ENCODE data around the gene TBL1X.

The TBL1X gene

GRCh38 chrX:9542106-9542760, 77.4 kb downstream of the TBL1X start:
- Histone ChIP-seq H3K27ac (no peak overlapping the region), H2AFZ (no peak overlapping the region), H3K36me3 (ENCODE audit: control insufficient read depth, insufficient read depth, low read length) (no peaks in the 10 kb centered on the region), H3K9ac (no peak overlapping the region), H3K79me2 (peaks cover under 1% of the 10 kb centered on the region), H3K4me1 (no peaks in the 10 kb centered on the region), H3K27me3 (ENCODE audit: control insufficient read depth, insufficient read depth, low read length) (no peaks in the 10 kb centered on the region), H3K9me3 (ENCODE audit: control insufficient read depth, low read length) (no peaks in the 10 kb centered on the region), H3K4me3 (ENCODE audit: low read depth, low read length) (no peak overlapping the region), H3K4me2 (ENCODE audit: low read length) (no peak overlapping the region)
- TF ChIP-seq CTCF (IDR thresholded peaks at IDR 0.05), result no peak

GRCh38 chrX:9542761-9543111, 77.9 kb downstream of the TBL1X start:
- H3K27ac ChIP-seq, result no peak overlapping the region
- no peak overlapping the region for H3K9ac ChIP-seq
- no peak overlapping the region for H3K4me3 ChIP-seq (ENCODE audit: low read depth, low read length)
- peaks cover 3% of the 10 kb centered on the region for H3K79me2 ChIP-seq
- H2AFZ ChIP-seq, result no peak overlapping the region
- no peaks in the 10 kb centered on the region for H3K9me3 ChIP-seq (ENCODE audit: control insufficient read depth, low read length)
- H3K27me3 ChIP-seq (ENCODE audit: control insufficient read depth, insufficient read depth, low read length), result no peaks in the 10 kb centered on the region
- H3K4me1 ChIP-seq, result no peaks in the 10 kb centered on the region
- no peaks in the 10 kb centered on the region for H3K36me3 ChIP-seq (ENCODE audit: control insufficient read depth, insufficient read depth, low read length)
- no peak overlapping the region for H3K4me2 ChIP-seq (ENCODE audit: low read length)
- TF ChIP-seq CTCF (IDR thresholded peaks at IDR 0.05), result no peak

- no peak overlapping the region for H3K9ac ChIP-seq
- TF ChIP-seq CTCF (IDR thresholded peaks at IDR 0.05), result no peak
- H3K9me3 ChIP-seq (ENCODE audit: control insufficient read depth, low read length), result no peaks in the 10 kb centered on the region
- H3K79me2 ChIP-seq, result no peaks in the 10 kb centered on the region
- H3K27me3 ChIP-seq (ENCODE audit: control insufficient read depth, insufficient read depth, low read length), result no peaks in the 10 kb centered on the region
- no peak overlapping the region for H3K27ac ChIP-seq
- no peak overlapping the region for H3K4me3 ChIP-seq (ENCODE audit: low read depth, low read length)
- H2AFZ ChIP-seq, result no peak overlapping the region
- H3K4me2 ChIP-seq (ENCODE audit: low read length), result no peak overlapping the region
- no peaks in the 10 kb centered on the region for H3K36me3 ChIP-seq (ENCODE audit: control insufficient read depth, insufficient read depth, low read length)
- no peaks in the 10 kb centered on the region for H3K4me1 ChIP-seq
These were observed 90.5 kb downstream of the TBL1X start for GRCh38 chrX:9555354-9555753.

DNA sequence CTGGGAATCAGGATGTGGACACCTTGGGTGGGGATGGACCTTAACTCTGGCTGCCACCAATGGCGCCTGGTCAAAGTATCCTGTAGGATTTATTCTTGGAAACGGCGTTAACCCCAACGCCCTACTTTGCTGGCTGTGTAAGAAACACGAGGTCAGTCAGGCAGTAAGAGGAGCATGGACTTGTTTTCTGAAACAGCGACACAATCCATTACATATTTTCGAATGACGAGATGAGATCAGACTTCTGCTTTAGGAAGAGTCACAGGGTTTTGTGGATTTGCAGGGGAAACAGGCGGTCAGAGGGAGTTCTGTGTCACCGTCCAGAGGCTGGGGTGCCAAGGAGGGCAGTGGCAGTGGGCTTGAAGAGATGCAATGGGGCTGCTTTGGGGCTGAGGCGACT, 92.2 kb downstream of the TBL1X start:
- Histone ChIP-seq H3K4me2 (ENCODE audit: low read length) (no peak overlapping the region), H3K79me2 (no peaks in the 10 kb centered on the region), H3K9me3 (ENCODE audit: control insufficient read depth, low read length) (no peaks in the 10 kb centered on the region), H3K9ac (no peak overlapping the region), H3K36me3 (ENCODE audit: control insufficient read depth, insufficient read depth, low read length) (no peaks in the 10 kb centered on the region), H3K27ac (no peak overlapping the region), H2AFZ (no peak overlapping the region), H3K4me1 (no peaks in the 10 kb centered on the region), H3K4me3 (ENCODE audit: low read depth, low read length) (no peak overlapping the region), H3K27me3 (ENCODE audit: control insufficient read depth, insufficient read depth, low read length) (no peaks in the 10 kb centered on the region)
- TF ChIP-seq CTCF (IDR thresholded peaks at IDR 0.05), result no peak

DNA sequence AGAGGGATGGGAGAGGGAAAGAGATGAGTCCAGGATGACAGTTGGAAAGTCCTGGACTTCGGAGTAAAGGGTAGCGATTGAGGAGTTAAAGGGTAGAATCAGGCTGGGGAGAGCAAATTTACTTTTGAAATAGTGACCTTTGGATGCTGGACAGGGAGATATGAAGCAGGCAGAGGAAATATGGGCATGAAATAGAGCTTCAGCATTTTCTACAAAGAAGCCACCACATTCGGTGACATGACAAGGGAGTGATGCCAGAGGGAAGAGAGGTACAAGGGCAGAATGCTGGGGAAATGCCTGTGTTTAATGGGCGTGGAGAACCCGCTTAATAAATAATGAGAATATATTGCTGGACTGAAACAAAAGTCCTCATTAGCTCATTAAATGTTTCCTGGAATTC, 92.7 kb downstream of the TBL1X start:
- H3K4me2 ChIP-seq (ENCODE audit: low read length), result no peak overlapping the region
- no peaks in the 10 kb centered on the region for H3K27me3 ChIP-seq (ENCODE audit: control insufficient read depth, insufficient read depth, low read length)
- no peak for TF ChIP-seq CTCF (IDR thresholded peaks at IDR 0.05)
- H3K9ac ChIP-seq, result no peak overlapping the region
- no peak overlapping the region for H3K4me3 ChIP-seq (ENCODE audit: low read depth, low read length)
- H3K4me1 ChIP-seq, result no peaks in the 10 kb centered on the region
- H3K79me2 ChIP-seq, result no peaks in the 10 kb centered on the region
- no peak overlapping the region for H2AFZ ChIP-seq
- H3K9me3 ChIP-seq (ENCODE audit: control insufficient read depth, low read length), result no peaks in the 10 kb centered on the region
- H3K27ac ChIP-seq, result no peak overlapping the region
- H3K36me3 ChIP-seq (ENCODE audit: control insufficient read depth, insufficient read depth, low read length), result no peaks in the 10 kb centered on the region
